ENCODE measurements around the gene CUL4A. TPM values are rescaled to one million over a fixed set of nuclear protein-coding genes. Genes with fewer than 3 reads are reported as not detected.
A peak's percentile ranks its signal among the peaks of the same experiment; 100 is the strongest.

Gene CUL4A
- polyA plus RNA-seq, 1 experiment = 75.4 TPM

DNA sequence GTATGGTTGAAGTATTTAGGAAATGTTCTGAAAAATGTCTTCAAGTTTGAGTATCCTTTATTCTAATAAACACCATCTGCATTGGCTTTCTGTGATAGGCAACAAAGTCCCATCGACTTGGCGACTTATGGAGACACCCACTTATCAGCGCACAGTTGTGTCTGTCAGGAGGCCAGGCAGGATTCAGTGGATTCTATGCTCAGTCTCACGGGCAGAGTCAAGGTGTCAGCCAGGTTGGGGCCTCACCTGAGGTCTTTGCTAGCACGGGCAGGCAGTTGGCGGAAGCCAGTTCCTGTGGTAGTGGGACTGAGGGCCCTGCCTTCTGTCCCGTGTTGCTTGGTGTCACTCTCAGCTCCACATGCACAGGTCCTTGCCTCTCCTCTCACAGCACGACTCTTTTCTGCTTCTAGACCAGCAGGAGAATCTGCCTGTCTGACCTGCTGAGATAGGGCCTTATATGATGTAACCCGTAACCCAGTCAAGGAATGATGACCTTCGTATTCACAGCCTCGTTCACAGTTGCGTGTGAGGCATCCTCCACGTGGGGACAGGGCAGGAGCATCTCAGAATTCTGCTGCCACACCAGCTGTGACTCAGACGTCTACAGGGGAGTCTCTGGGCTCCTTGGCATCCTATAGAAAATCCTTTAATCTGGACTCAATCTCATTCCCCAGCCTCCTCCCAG, 10.0 kb downstream of the CUL4A start:
- TF ChIP-seq, protein P1, sequence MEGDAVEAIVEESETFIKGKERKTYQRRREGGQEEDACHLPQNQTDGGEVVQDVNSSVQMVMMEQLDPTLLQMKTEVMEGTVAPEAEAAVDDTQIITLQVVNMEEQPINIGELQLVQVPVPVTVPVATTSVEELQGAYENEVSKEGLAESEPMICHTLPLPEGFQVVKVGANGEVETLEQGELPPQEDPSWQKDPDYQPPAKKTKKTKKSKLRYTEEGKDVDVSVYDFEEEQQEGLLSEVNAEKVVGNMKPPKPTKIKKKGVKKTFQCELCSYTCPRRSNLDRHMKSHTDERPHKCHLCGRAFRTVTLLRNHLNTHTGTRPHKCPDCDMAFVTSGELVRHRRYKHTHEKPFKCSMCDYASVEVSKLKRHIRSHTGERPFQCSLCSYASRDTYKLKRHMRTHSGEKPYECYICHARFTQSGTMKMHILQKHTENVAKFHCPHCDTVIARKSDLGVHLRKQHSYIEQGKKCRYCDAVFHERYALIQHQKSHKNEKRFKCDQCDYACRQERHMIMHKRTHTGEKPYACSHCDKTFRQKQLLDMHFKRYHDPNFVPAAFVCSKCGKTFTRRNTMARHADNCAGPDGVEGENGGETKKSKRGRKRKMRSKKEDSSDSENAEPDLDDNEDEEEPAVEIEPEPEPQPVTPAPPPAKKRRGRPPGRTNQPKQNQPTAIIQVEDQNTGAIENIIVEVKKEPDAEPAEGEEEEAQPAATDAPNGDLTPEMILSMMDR (IDR thresholded peaks at IDR 0.05; ENCODE audit: low read depth, low read length) = no peak
- H3K4me3 ChIP-seq (ENCODE audit: low read depth, low read length) = no peak overlapping the region
- ChIA-PET CTCF (no interaction called here), POLR2A (no interaction called here)
- H3K9me3 ChIP-seq (ENCODE audit: control insufficient read depth, insufficient read depth, low read length) = no peaks in the 10 kb centered on the region
- no peaks in the 10 kb centered on the region for H3K27me3 ChIP-seq (ENCODE audit: control insufficient read depth, insufficient read depth, low read length)
- H3K27ac ChIP-seq (ENCODE audit: low read depth, low read length) = no peak overlapping the region
- no peak for DNase-seq (ENCODE audit: low read depth, low spot score)

DNA sequence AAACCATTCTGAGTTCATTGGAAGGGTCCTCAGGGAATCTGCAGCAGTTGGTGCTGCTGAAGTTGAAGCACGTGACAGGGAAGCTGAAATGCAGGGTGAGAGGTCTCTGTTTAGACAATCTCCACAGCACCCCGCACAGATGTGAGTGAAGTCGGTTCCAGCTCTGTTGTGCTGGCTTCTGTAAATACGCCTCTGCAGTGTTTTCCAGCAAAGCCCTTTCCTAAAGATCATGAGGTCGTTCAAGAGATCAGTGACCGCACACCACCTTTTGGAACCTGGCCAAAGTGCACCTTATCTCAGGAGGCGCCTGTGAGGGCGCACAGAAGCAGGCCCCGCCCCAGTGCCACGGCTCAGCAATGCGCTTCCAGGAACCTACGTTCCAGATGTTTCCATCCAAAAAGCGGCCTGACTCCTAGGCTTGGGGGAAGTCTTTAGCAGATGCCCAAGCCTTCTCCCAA, 10.8 kb downstream of the CUL4A start:
- Histone ChIP-seq H3K27me3 (ENCODE audit: control insufficient read depth, insufficient read depth, low read length) (no peaks in the 10 kb centered on the region), H3K27ac (ENCODE audit: low read depth, low read length) (peak overlapping the region; percentile 31), H3K4me3 (ENCODE audit: low read depth, low read length) (no peak overlapping the region), H3K9me3 (ENCODE audit: control insufficient read depth, insufficient read depth, low read length) (no peaks in the 10 kb centered on the region)
- TF ChIP-seq, protein P1 (IDR thresholded peaks at IDR 0.05; ENCODE audit: low read depth, low read length) = no peak
- ChIA-PET CTCF (no interaction called here), POLR2A (no interaction called here)
- no peak for DNase-seq (ENCODE audit: low read depth, low spot score)

DNA sequence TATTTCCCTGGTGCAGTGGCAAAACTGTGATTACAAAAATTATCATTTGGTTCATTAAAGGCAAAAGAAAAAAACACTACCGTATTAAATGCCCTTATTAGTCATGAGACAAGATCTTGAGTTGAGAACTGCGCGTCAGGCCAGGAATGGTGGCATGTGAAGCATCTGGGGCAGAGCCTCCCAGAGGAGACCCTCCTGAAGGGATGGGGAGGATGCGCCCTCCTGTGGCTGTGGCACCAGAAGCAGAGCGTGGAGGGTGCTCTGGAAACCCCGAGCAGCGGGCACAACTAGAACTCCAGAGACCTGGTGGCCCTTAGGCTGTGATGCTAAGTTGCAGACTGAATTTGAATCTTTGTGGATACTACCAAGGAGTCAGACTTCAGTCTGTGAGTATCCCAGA, 11.5 kb downstream of the CUL4A start:
- Histone ChIP-seq H3K27me3 (ENCODE audit: control insufficient read depth, insufficient read depth, low read length) (no peaks in the 10 kb centered on the region), H3K4me3 (ENCODE audit: low read depth, low read length) (no peak overlapping the region), H3K27ac (ENCODE audit: low read depth, low read length) (no peak overlapping the region), H3K9me3 (ENCODE audit: control insufficient read depth, insufficient read depth, low read length) (no peaks in the 10 kb centered on the region)
- CTCF ChIA-PET = no interaction called here
- TF ChIP-seq, protein P1 (IDR thresholded peaks at IDR 0.05; ENCODE audit: low read depth, low read length) = peak; percentile 48
- no peak for DNase-seq (ENCODE audit: low read depth, low spot score)
- POLR2A ChIA-PET = no interaction called here

DNA sequence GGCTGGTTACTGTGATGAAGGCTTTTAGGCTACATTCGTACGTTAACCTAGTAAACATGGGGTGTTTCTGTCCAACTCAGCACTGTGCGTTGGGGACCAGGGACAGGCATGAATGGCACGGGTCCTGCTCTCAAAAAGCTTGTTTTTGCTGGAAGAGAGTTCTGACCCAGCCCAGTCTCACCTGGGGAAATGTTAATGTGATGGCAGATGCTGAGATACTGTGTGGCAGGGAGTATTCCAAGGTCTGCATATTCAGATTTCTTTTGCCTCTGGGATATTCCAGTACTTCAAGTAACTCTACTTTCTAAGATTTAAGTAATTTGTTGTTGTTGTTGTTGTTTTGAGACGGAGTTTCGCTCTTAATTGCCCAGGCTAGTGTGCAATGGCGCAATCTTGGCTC, 13.7 kb downstream of the CUL4A start:
- H3K4me3 ChIP-seq (ENCODE audit: low read depth, low read length) = no peak overlapping the region
- DNase-seq (ENCODE audit: low read depth, low spot score) = no peak
- no peak overlapping the region for H3K27ac ChIP-seq (ENCODE audit: low read depth, low read length)
- ChIA-PET POLR2A (no interaction called here), CTCF (no interaction called here)
- no peaks in the 10 kb centered on the region for H3K9me3 ChIP-seq (ENCODE audit: control insufficient read depth, insufficient read depth, low read length)
- H3K27me3 ChIP-seq (ENCODE audit: control insufficient read depth, insufficient read depth, low read length) = no peaks in the 10 kb centered on the region
- TF ChIP-seq, protein P1 (IDR thresholded peaks at IDR 0.05; ENCODE audit: low read depth, low read length) = no peak

DNA sequence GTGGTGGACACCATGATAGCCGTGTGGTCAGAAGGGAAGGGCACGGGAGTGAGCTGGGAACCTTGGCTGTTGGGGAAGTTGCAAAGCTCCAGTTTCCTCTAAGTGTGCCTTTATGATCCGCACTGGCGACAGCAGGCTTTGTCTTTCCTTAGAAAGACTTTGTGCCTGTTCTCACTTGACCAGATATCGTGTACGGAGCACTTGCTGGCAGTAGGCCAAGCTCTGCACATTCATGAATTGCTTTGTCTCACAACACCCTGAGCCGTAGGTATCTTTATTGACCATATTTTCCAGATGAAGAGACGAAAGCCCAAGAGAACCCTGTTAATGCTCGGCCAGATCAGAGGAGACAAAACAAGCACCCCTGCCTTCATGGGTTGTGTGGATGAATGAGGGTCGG, 15.1 kb downstream of the CUL4A start:
- TF ChIP-seq, protein P1 (IDR thresholded peaks at IDR 0.05; ENCODE audit: low read depth, low read length) = no peak
- ChIA-PET POLR2A (no interaction called here), CTCF (interaction anchor here (0.6 kb wide), 1 partner anchor 152 kb away, joined by 4 read pairs; no protein-coding TSS in a partner anchor)

More for the DNA sequence above, 15.1 kb downstream of the CUL4A start:
- Histone ChIP-seq H3K27ac (ENCODE audit: low read depth, low read length) (no peak overlapping the region), H3K4me3 (ENCODE audit: low read depth, low read length) (no peak overlapping the region), H3K27me3 (ENCODE audit: control insufficient read depth, insufficient read depth, low read length) (no peaks in the 10 kb centered on the region), H3K9me3 (ENCODE audit: control insufficient read depth, insufficient read depth, low read length) (no peaks in the 10 kb centered on the region)
- DNase-seq (ENCODE audit: low read depth, low spot score) = no peak

Measured in AG04450 (cell line).